ENCODE data around the gene MPZL3.

GRCh38 chr11:118265954-118266353 lies 13.8 kb upstream of the MPZL3 start:
- TF ChIP-seq POLR2AphosphoS5 (IDR thresholded peaks at IDR 0.05) (peak in 2 of 3 donors; percentile 61 to 81), CTCF (IDR thresholded peaks at IDR 0.05) (no peak), EP300 (IDR thresholded peaks at IDR 0.05) (no peak), POLR2A (IDR thresholded peaks at IDR 0.05) (no peak)

Data from stomach (tissue), 4 donors.